ENCODE measurements around the gene ZNF574.
"Not testable (repeated sequence)": the region's sequence is repeated elsewhere in the genome, so short reads cannot be mapped to it uniquely, and the experiment has no call there.

Gene ZNF574

DNA sequence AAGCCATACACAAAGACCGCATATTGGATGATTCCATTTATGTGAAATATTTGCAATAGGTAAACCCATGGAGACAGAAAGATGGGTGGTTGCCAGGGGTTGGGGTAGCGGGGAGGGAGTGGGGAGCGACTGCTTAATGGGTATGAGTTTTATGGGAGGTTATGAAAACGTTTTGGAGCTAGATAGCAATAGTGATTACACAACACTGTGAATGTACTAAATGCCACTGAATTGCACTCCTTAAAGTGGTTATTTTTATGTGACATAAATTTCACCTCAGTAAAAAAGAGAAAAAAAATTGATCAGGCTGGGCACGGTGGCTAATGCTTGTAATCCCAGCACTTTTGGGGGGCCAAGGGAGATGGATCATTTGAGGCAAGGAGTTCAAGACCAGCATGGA, 42.6 kb upstream of the ZNF574 start:
- H3K79me2 ChIP-seq = no peaks in the 10 kb centered on the region
- no peaks in the 10 kb centered on the region for H3K9me3 ChIP-seq (ENCODE audit: control insufficient read depth, low read length)
- H2AFZ ChIP-seq = no peak overlapping the region
- H3K27ac ChIP-seq = no peak overlapping the region
- no peaks in the 10 kb centered on the region for H3K36me3 ChIP-seq (ENCODE audit: control insufficient read depth, insufficient read depth, low read length)
- H3K4me2 ChIP-seq (ENCODE audit: low read length) = no peak overlapping the region
- TF ChIP-seq, protein P1, sequence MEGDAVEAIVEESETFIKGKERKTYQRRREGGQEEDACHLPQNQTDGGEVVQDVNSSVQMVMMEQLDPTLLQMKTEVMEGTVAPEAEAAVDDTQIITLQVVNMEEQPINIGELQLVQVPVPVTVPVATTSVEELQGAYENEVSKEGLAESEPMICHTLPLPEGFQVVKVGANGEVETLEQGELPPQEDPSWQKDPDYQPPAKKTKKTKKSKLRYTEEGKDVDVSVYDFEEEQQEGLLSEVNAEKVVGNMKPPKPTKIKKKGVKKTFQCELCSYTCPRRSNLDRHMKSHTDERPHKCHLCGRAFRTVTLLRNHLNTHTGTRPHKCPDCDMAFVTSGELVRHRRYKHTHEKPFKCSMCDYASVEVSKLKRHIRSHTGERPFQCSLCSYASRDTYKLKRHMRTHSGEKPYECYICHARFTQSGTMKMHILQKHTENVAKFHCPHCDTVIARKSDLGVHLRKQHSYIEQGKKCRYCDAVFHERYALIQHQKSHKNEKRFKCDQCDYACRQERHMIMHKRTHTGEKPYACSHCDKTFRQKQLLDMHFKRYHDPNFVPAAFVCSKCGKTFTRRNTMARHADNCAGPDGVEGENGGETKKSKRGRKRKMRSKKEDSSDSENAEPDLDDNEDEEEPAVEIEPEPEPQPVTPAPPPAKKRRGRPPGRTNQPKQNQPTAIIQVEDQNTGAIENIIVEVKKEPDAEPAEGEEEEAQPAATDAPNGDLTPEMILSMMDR (IDR thresholded peaks at IDR 0.05) = no peak
- no peaks in the 10 kb centered on the region for H3K27me3 ChIP-seq (ENCODE audit: control insufficient read depth, insufficient read depth, low read length)
- H3K4me3 ChIP-seq (ENCODE audit: low read depth, low read length) = no peak overlapping the region
- H3K4me1 ChIP-seq = no peaks in the 10 kb centered on the region
- no peak overlapping the region for H3K9ac ChIP-seq

DNA sequence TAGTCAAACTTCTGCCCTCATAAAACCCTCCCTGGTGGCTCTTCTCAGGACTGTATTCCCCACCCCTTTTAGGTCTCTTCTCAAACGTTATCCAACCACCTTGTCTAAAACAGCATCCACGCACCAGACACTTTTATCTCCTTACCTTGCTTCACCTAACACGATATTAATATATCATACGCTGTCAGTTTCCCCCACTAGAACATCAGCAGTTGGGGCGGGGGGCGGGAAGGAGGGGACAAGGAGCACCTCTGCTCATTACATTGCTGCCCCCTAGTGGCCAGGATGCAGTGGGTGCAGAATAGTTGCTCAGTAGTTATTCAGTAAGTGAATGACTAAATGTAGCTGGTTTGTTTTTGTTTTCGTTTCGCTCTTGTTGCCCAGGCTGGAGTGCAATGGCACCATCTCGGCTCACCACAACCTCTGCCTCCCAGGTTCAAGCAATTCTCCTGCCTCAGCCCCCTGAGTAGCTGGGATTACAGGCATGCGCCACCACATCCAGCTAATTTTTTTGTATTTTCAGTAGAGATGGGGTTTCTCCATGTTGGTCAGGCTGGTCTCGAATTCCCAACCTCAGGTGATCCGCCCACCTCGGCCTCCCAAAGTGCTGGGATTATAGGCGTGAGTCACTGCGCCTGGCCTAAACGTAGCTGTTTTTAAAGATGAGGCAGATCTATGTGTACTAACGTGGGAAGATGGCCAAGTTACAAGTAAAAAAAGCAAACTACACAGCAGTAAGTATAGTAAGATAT, 41.1 kb upstream of the ZNF574 start:
- not testable (repeated sequence) for H2AFZ ChIP-seq; H3K36me3 ChIP-seq (ENCODE audit: control insufficient read depth, insufficient read depth, low read length); H3K4me2 ChIP-seq (ENCODE audit: low read length); H3K79me2 ChIP-seq; H3K9me3 ChIP-seq (ENCODE audit: control insufficient read depth, low read length); H3K27me3 ChIP-seq (ENCODE audit: control insufficient read depth, insufficient read depth, low read length); H3K4me1 ChIP-seq; H3K9ac ChIP-seq; H3K27ac ChIP-seq; H3K4me3 ChIP-seq (ENCODE audit: low read depth, low read length)
- TF ChIP-seq, protein P1 (IDR thresholded peaks at IDR 0.05) = peak; percentile 80

DNA sequence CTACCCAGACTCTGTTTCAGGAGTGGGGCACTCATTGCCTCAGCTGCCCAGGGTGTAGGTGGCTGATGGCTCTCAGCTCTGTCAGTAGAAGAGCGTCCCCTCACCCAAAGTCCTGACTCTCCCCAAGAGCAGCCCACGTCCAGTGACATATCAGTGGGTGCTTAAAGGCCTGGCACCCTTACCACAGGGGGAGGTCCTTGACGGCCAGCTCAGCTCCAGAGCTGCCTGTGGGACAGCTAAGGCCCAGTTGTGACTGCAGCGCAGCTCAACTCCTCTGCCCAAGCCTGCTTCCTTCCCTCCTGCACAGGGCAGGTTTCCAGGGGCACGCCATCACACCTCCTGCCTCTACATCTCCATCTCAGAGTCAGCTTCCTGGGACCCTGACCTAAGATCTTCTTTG, 38.3 kb upstream of the ZNF574 start:
- Histone ChIP-seq H3K36me3 (ENCODE audit: control insufficient read depth, insufficient read depth, low read length) (no peaks in the 10 kb centered on the region), H3K4me1 (peaks cover 8% of the 10 kb centered on the region), H3K4me3 (ENCODE audit: low read depth, low read length) (no peak overlapping the region), H2AFZ (no peak overlapping the region), H3K4me2 (ENCODE audit: low read length) (no peak overlapping the region), H3K27ac (no peak overlapping the region), H3K9ac (no peak overlapping the region), H3K9me3 (ENCODE audit: control insufficient read depth, low read length) (no peaks in the 10 kb centered on the region), H3K79me2 (no peaks in the 10 kb centered on the region), H3K27me3 (ENCODE audit: control insufficient read depth, insufficient read depth, low read length) (no peaks in the 10 kb centered on the region)
- TF ChIP-seq, protein P1 (IDR thresholded peaks at IDR 0.05) = no peak

DNA sequence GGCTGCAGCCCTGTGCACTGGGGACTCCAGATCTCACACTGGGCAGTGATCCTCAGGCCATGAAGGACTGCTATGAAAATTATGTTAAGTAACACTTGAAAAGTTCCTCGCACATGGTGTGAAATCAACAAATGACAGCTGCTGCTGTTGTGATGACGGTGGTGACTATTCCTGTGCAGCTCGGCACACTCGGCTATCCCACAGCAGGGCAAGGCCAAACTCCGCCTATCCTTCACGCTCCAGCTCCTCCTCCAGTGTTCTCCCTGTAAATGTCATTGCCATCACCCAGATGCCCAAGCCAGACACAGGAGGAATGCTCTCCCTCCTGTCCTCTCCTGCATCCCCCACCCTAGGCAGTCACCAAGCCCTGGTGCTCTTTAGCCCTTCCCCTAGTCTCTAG, 37.3 kb upstream of the ZNF574 start:
- Histone ChIP-seq H3K9ac (no peak overlapping the region), H3K4me2 (ENCODE audit: low read length) (no peak overlapping the region), H3K79me2 (no peaks in the 10 kb centered on the region), H3K36me3 (ENCODE audit: control insufficient read depth, insufficient read depth, low read length) (no peaks in the 10 kb centered on the region), H3K9me3 (ENCODE audit: control insufficient read depth, low read length) (no peaks in the 10 kb centered on the region), H3K4me1 (peaks cover 8% of the 10 kb centered on the region), H2AFZ (no peak overlapping the region), H3K4me3 (ENCODE audit: low read depth, low read length) (no peak overlapping the region), H3K27me3 (ENCODE audit: control insufficient read depth, insufficient read depth, low read length) (no peaks in the 10 kb centered on the region), H3K27ac (no peak overlapping the region)
- TF ChIP-seq, protein P1 (IDR thresholded peaks at IDR 0.05) = no peak

DNA sequence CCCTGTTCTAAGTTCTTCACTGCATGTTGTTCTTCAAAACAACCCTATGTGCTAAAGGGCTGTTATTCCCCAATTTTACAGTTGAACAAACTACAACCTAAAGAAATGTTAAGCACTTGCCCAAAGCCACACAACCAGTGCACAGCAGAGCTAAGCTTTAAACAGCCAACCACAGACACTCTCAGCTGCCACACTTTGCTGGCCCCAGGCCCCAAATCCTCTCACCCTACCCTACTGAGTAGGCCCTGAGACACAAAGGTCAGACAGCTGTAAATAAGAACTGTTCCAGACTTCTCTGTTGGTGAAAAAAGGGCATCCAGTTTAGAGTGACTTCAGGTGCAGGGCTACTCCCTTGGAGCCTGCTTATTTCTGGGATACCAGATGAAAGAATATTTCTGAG, 35.9 kb upstream of the ZNF574 start:
- Histone ChIP-seq H3K9me3 (ENCODE audit: control insufficient read depth, low read length) (no peaks in the 10 kb centered on the region), H3K27ac (no peak overlapping the region), H2AFZ (no peak overlapping the region), H3K4me1 (peaks cover 8% of the 10 kb centered on the region), H3K36me3 (ENCODE audit: control insufficient read depth, insufficient read depth, low read length) (no peaks in the 10 kb centered on the region), H3K79me2 (no peaks in the 10 kb centered on the region), H3K4me3 (ENCODE audit: low read depth, low read length) (no peak overlapping the region), H3K4me2 (ENCODE audit: low read length) (no peak overlapping the region), H3K27me3 (ENCODE audit: control insufficient read depth, insufficient read depth, low read length) (no peaks in the 10 kb centered on the region), H3K9ac (no peak overlapping the region)
- TF ChIP-seq, protein P1 (IDR thresholded peaks at IDR 0.05) = no peak

DNA sequence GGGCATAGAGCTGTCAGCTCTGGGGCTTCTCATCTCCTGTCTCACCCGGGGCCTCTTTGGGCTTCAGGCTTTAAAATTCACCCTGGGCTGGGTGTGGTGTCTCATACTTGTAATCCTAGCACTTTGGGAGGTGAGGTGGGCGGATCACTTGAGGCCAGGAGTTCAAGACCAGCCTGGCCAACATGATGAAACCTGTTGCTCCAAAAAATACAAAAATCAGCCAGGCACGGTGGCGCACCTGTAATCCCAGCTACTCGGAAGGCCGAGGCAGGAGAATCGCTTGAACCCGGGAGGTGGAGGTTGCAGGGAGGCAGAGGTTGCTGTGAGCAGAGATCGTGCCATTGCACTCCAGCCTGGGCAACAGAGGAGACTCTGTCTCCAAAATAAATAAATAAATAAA, 35.5 kb upstream of the ZNF574 start:
- H3K79me2 ChIP-seq; H2AFZ ChIP-seq; H3K9me3 ChIP-seq (ENCODE audit: control insufficient read depth, low read length); H3K4me2 ChIP-seq (ENCODE audit: low read length); H3K36me3 ChIP-seq (ENCODE audit: control insufficient read depth, insufficient read depth, low read length); H3K27ac ChIP-seq; H3K27me3 ChIP-seq (ENCODE audit: control insufficient read depth, insufficient read depth, low read length); H3K4me3 ChIP-seq (ENCODE audit: low read depth, low read length); H3K9ac ChIP-seq; H3K4me1 ChIP-seq: not testable (repeated sequence)

Measured in parathyroid adenoma (tissue), 2 donors.